Stimulated activated CD8-positive, alpha-beta memory T cell treated with anti-CD3 and anti-CD28 coated beads, Interleukin-15, amount 100 ng/mL, for 48 hours (primary cell): ENCODE results near the gene RALGPS2.

Source experiments
- DNase-seq, 2 donors: peaks; one replicate each; pipeline ENCODE4 v3.0.0-alpha.2; 2020; ENCODE audit warnings: low read depth in 2 of 2

Gene RALGPS2

GRCh38 chr1:178918955-178919354 lies 193.9 kb downstream of the RALGPS2 start:
- no peak for DNase-seq

GRCh38 chr1:178919581-178919980 lies 194.5 kb downstream of the RALGPS2 start:
- DNase-seq: no peak

GRCh38 chr1:178921499-178921898 lies 196.5 kb downstream of the RALGPS2 start:
- DNase-seq: no peak

- no peak for DNase-seq
Observed at GRCh38 chr1:178923512-178923911, 198.5 kb downstream of the RALGPS2 start.

GRCh38 chr1:178926046-178926445 lies 201.0 kb downstream of the RALGPS2 start:
- no peak for DNase-seq

- no peak for DNase-seq
Observed at GRCh38 chr1:178927003-178927402, 202.0 kb downstream of the RALGPS2 start.

- DNase-seq: no peak
Observed at GRCh38 chr1:178928041-178928440, 203.0 kb downstream of the RALGPS2 start.

GRCh38 chr1:178928976-178929375 lies 203.9 kb downstream of the RALGPS2 start:
- DNase-seq: no peak

- no peak for DNase-seq
Observed at GRCh38 chr1:178931858-178932551, 207.0 kb downstream of the RALGPS2 start.

GRCh38 chr1:178932552-178932906 lies 207.5 kb downstream of the RALGPS2 start:
- DNase-seq: no peak

- no peak for DNase-seq
Observed at GRCh38 chr1:178933105-178933561, 208.1 kb downstream of the RALGPS2 start.

GRCh38 chr1:178933709-178934490 lies 208.9 kb downstream of the RALGPS2 start:
- DNase-seq: no peak

- no peak for DNase-seq
Observed at GRCh38 chr1:178934546-178934945, 209.5 kb downstream of the RALGPS2 start.

GRCh38 chr1:178935610-178936009 lies 210.6 kb downstream of the RALGPS2 start:
- no peak for DNase-seq

- DNase-seq: no peak
Observed at GRCh38 chr1:178937695-178938094, 212.7 kb downstream of the RALGPS2 start.

GRCh38 chr1:178938101-178938958 lies 213.3 kb downstream of the RALGPS2 start:
- DNase-seq: no peak

GRCh38 chr1:178938959-178939317 lies 213.9 kb downstream of the RALGPS2 start:
- DNase-seq: no peak

GRCh38 chr1:178939338-178940067 lies 214.5 kb downstream of the RALGPS2 start:
- DNase-seq: no peak

- DNase-seq: no peak
Observed at GRCh38 chr1:178940068-178940765, 215.2 kb downstream of the RALGPS2 start.

- no peak for DNase-seq
Observed at GRCh38 chr1:178941261-178941689, 216.2 kb downstream of the RALGPS2 start.

- DNase-seq: no peak
Observed at GRCh38 chr1:178941849-178942248, 216.8 kb downstream of the RALGPS2 start.
